DND-41 (cell line): ENCODE data around the gene SYT6.

Experiments
- ATAC-seq: fragments of 200-7000 bp; cut with Tn5 transposase; 3 replicates; pipeline ENCODE4 v1.9.1; 2021; ENCODE audit warnings: low read depth; ENCODE audit not compliant: insufficient read depth
- DNase-seq: peaks from one replicate; pipeline ENCODE4 v3.0.0-alpha.2; 2020
- H2AFZ ChIP-seq: 2 replicates; pipeline ENCODE4 v1.6.0; 2012; ENCODE audit warnings: low read depth, low read length
- H3K27ac ChIP-seq: 2 replicates; pipeline ENCODE4 v1.5.1; 2012; ENCODE audit warnings: low read length, inconsistent platforms
- H3K27me3 ChIP-seq: fragments of 200-600 bp; sonication (generic); 2 replicates; pipeline ENCODE4 v1.6.0; 2012; ENCODE audit warnings: low read length, mild to moderate bottlenecking, inconsistent platforms; ENCODE audit not compliant: insufficient read depth, poor library complexity
- H3K36me3 ChIP-seq: 2 replicates; pipeline ENCODE4 v1.5.1; 2012; ENCODE audit warnings: low read length, inconsistent platforms; ENCODE audit not compliant: insufficient read depth
- H3K4me1 ChIP-seq: 2 replicates; pipeline ENCODE4 v1.5.1; 2012; ENCODE audit warnings: mild to moderate bottlenecking, low read length; ENCODE audit not compliant: insufficient read depth
- H3K4me2 ChIP-seq: 2 replicates; pipeline ENCODE4 v1.6.0; 2012; ENCODE audit warnings: mild to moderate bottlenecking, moderate library complexity, low read length, inconsistent platforms; ENCODE audit not compliant: insufficient read depth
- H3K4me3 ChIP-seq, 2 experiments: fragments of 200-600 bp in 1 of 2; shearing (Covaris generic) in 1 of 2; 2 replicates each; pipeline ENCODE4 v1.5.1; 2012 to 2016; ENCODE audit warnings: inconsistent platforms in 2 of 2, low read length in 2 of 2, mild to moderate bottlenecking in 2 of 2, low read depth in 1 of 2, moderate library complexity in 1 of 2
- H3K79me2 ChIP-seq: 2 replicates; pipeline ENCODE4 v1.6.0; 2012; ENCODE audit warnings: low read length, inconsistent platforms; ENCODE audit not compliant: insufficient read depth
- H3K9ac ChIP-seq: 2 replicates; pipeline ENCODE4 v1.6.0; 2012; ENCODE audit warnings: low read depth, mild to moderate bottlenecking, inconsistent platforms, low read length, moderate library complexity
- H3K9me3 ChIP-seq: 2 replicates; pipeline ENCODE4 v1.5.1; 2012; ENCODE audit warnings: low read length, moderate library complexity, mild to moderate bottlenecking, inconsistent platforms; ENCODE audit not compliant: insufficient read depth, severe bottlenecking
- H4K20me1 ChIP-seq: 2 replicates; pipeline ENCODE4 v1.6.0; 2012; ENCODE audit warnings: low read length; ENCODE audit not compliant: insufficient read depth
- CTCF ChIP-seq: IDR thresholded peaks from 2 replicates; pipeline ENCODE4 v1.5.1; 2012; ENCODE audit warnings: borderline replicate concordance, low read length, moderate library complexity, mild to moderate bottlenecking; ENCODE audit not compliant: poor library complexity, severe bottlenecking; ENCODE audit errors: extremely low read depth
- EZH2 ChIP-seq: IDR thresholded peaks from 3 replicates; pipeline ENCODE4 v1.6.1; 2012; ENCODE audit warnings: borderline replicate concordance, low read depth, mild to moderate bottlenecking, moderate library complexity, low read length, inconsistent platforms; ENCODE audit not compliant: severe bottlenecking

SYT6 gene

GRCh38 chr1:114097109-114097508, 56.6 kb downstream of the SYT6 start:
- no peaks in the 10 kb centered on the region for H4K20me1 ChIP-seq
- no peak for TF ChIP-seq EZH2
- TF ChIP-seq CTCF: no peak
- H3K9ac ChIP-seq: no peak overlapping the region
- H2AFZ ChIP-seq: no peak overlapping the region
- H3K4me2 ChIP-seq: no peak overlapping the region
- DNase-seq: no peak
- H3K27me3 ChIP-seq: no peaks in the 10 kb centered on the region
- no peak overlapping the region for H3K4me3 ChIP-seq
- H3K9me3 ChIP-seq: no peaks in the 10 kb centered on the region
- no peak overlapping the region for H3K27ac ChIP-seq
- no peaks in the 10 kb centered on the region for H3K4me1 ChIP-seq
- ATAC-seq: no peak
- no peaks in the 10 kb centered on the region for H3K36me3 ChIP-seq
- no peaks in the 10 kb centered on the region for H3K79me2 ChIP-seq

GRCh38 chr1:114094675-114095074, 59.0 kb downstream of the SYT6 start:
- Histone ChIP-seq H3K79me2 (no peaks in the 10 kb centered on the region), H3K9ac (no peak overlapping the region), H3K4me3 (no peak overlapping the region), H3K9me3 (no peaks in the 10 kb centered on the region), H3K27ac (no peak overlapping the region), H2AFZ (no peak overlapping the region), H4K20me1 (no peaks in the 10 kb centered on the region), H3K4me1 (no peaks in the 10 kb centered on the region), H3K27me3 (peaks cover 3% of the 10 kb centered on the region), H3K36me3 (no peaks in the 10 kb centered on the region), H3K4me2 (no peak overlapping the region)
- no peak for TF ChIP-seq CTCF
- no peak for TF ChIP-seq EZH2
- ATAC-seq: no peak
- DNase-seq: no peak

- Histone ChIP-seq H3K4me1 (no peaks in the 10 kb centered on the region), H3K9ac (no peak overlapping the region), H3K27ac (no peak overlapping the region), H2AFZ (no peak overlapping the region), H3K4me2 (no peak overlapping the region), H3K4me3 (no peak overlapping the region), H3K9me3 (no peaks in the 10 kb centered on the region), H3K79me2 (no peaks in the 10 kb centered on the region), H4K20me1 (no peaks in the 10 kb centered on the region), H3K36me3 (no peaks in the 10 kb centered on the region), H3K27me3 (peaks cover 3% of the 10 kb centered on the region)
- TF ChIP-seq EZH2: no peak
- TF ChIP-seq CTCF: no peak
- DNase-seq: no peak
- no peak for ATAC-seq
These were observed 59.4 kb downstream of the SYT6 start for GRCh38 chr1:114094363-114094634.

- Histone ChIP-seq H4K20me1 (no peaks in the 10 kb centered on the region), H2AFZ (no peak overlapping the region), H3K27me3 (peaks cover 3% of the 10 kb centered on the region), H3K79me2 (no peaks in the 10 kb centered on the region), H3K9me3 (no peaks in the 10 kb centered on the region), H3K27ac (no peak overlapping the region), H3K36me3 (no peaks in the 10 kb centered on the region), H3K4me2 (no peak overlapping the region), H3K4me1 (no peaks in the 10 kb centered on the region), H3K4me3 (no peak overlapping the region), H3K9ac (no peak overlapping the region)
- ATAC-seq (no peak), DNase-seq (no peak)
- TF ChIP-seq CTCF: peak; percentile 23
- TF ChIP-seq EZH2: no peak
These were observed 59.9 kb downstream of the SYT6 start for GRCh38 chr1:114093624-114094362.
